ENCODE data around the gene MTR.
A peak's percentile ranks its signal among the peaks of the same experiment; 100 is the strongest.

MTR gene

DNA sequence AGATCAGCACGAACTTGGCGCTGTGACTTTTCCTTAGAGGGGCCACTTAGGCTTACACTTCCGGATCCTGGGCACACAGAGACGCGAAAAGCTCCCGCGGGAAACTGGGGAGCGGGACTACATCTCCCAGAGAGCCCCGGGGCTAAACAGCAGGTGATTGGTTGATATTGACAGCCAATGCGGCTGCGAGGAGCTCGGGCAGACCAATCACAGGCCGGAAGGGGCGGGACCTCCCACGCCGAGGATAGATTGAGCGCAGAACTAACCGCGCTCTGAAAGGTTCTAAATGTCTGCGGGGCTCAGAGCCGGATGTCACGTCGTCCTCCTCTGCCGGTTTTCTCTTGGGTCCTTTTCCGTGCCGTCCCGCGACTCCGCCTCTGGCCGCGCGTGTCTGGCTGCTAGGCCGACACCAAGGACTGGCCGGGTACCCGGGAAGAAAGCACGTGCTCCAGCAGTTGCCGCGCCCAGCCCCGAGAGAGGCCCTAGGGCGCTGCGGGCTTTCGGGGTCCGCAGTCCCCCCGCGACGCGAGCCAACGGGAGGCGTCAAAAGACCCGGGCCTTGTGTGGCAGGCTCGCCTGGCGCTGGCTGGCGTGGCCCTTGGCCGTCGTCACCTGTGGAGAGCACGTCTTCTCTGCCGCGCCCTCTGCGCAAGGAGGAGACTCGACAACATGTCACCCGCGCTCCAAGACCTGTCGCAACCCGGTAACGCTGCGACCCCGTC lies at the start of gene MTR:
Gene MTR, plus strand, starts transcription at position 258 of the 722 bp plus-strand sequence. Its CDS starts 412 bp downstream, at position 670.
- DNase-seq = peak; percentile 100

DNA sequence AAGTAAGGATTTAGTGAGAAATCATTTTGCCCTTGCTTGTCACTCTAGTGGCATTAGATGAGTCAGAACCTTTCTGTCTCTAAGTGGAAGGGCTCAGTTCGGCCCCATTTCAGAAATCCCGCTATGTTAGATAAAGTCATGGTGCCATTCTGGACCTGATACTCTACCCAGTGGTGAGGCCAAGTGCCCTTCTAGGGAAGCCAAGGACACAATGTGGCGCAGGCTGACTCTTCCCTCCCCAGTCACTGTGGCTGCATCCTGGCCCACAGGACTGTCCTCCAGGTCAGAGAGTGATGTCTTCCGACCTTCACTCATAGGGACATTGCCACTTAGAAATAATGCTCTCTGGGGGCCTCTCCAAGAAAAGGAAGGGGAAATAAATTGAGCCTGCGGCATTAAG lies 48.3 kb upstream of the MTR start:
- no peak for DNase-seq

DNA sequence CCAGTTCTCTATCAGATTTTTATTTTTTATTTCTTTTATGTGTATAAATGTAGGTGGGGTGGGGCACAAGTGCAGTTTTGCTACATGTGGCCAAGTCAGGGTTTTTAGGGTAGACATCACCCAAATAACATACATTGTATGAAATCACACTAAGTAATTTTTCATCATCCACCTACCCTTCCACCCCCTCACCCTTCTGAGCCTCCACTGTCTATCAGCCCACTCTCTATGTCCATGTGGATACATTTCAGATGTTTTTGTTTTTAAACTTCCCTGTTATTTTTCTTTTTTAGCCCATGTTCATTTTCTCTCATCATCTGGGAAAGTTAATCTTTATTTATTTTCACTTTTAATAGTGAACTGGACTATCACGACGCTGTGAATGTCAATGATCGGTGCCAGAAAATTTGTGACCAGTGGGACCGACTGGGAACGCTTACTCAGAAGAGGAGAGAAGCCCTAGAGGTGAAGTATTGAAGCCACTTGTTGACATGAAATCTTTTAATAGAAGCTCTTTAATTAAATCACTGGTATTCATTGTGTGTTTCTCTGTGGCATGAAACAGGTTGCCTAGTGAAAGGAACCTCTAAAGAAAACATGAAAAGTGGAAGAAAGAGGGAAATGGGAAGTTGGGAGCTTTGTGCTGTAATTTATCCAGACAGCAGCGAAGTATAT lies 47.6 kb upstream of the MTR start:
- DNase-seq = no peak

DNA sequence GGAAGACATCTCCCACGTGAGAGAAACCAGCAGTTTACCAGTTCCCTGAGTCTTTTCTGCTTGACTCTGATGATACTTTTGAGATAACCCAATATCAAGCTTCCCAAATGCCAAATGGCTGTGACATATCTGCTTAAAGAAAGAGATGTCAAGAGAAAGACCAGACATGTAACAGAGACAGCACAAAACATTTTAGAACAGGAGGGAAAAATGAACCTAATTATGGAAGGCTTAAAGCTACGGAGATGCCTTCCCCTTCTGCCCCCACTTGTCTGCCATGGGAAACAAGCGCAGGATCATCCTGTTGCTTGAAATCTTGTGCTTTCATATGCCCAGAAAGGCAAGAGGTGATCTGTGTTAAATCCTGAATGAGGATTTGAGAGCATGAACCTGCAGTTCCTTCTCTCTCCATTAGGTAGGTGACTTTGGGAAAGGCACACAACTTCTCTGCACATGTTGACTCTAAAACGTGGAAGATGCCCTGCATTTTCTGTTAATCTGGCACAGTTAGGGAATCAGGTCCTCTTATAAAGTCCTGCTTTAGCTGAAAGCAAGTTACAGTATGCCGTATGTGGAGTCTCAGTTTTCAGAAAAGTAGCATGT lies 46.7 kb upstream of the MTR start:
- no peak for DNase-seq

DNA sequence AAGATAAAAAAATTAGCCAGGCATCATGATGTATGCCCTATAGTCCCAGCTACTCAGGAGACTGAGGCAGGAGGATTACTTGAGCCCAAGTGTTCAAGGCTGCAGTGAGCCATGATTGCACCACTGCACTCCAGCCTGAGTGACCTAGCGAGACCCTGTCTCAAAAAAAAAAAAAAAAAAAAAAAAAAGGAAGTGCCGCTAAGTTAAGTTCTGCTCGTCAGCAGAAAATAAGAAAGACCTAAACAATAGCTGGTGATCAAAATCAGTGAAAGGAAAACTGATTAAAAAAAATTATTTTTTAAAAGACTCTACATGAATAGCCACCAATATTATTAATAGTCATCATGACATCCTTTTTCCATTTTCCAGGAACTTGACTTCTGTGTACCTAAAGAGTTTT lies 44.2 kb upstream of the MTR start:
- no peak for DNase-seq

DNA sequence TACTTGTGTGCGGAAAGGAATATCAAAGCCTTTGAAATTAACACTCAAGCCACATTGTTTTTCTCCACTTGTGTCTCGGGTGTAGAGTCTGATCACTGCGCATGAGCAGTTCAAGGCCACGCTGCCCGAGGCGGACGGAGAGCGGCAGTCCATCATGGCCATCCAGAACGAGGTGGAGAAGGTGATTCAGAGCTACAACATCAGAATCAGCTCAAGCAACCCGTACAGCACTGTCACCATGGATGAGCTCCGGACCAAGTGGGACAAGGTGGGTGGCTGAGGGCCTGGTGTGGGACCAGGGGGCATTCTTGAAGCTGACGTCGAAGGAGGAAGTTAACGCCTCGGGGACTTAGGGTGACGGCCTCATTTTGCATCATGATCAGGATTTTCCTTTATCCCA lies 43.7 kb upstream of the MTR start:
- DNase-seq = no peak

DNA sequence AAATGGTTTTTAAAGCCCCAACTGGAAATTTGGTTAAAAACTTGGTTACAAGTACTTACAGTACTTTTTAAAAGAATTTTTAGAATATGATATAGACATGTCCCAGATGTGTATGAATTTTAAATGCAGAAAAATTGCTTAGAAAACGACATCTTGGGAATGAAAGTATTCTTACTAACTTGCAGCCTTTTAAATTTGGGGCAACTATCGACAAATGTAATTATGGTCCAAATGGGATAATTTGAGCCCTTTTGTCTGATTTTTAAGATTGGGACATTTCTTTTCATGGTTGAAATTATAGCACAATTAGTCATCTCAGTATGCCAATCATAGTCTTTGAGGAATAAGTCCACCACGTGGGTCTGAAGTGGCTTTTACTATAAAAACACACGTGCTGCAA lies 43.2 kb upstream of the MTR start:
- no peak for DNase-seq

DNA sequence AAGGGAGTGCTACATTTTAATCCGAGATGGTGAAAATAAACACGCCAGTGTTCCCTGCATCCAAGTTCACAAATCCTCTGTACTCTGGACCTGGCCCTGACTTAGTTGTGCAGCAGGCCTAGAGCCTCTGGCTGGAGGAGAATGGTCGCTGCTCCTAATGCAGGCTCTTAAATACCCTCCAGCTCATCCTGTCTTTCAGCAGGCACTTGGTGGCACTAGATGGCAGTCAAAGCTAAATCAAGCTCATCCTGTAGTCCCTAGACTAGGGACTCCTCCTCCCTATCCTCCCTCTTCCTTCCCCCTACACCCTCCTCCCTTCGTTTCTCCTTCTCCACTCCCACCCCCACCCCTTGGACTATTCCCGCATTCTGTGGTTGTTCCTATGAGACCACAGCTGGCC lies 41.6 kb upstream of the MTR start:
- peak; percentile 50 for DNase-seq

DNA sequence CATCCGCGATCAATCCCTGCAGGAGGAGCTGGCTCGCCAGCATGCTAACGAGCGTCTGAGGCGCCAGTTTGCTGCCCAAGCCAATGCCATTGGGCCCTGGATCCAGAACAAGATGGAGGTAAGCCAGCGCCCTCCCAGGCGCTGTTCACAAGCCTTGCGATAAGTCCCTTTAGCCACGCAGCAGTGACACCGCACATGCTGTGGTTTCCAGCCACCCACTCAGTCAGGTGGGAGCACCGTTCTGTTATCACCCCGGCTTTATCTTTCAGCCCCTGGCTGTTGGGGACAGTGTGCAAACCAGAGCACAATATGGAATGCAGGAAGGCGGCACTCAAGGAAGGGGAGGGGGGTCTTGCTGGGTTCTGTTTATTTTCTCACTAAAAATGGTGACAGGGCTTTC lies 41.1 kb upstream of the MTR start:
- DNase-seq = no peak

DNA sequence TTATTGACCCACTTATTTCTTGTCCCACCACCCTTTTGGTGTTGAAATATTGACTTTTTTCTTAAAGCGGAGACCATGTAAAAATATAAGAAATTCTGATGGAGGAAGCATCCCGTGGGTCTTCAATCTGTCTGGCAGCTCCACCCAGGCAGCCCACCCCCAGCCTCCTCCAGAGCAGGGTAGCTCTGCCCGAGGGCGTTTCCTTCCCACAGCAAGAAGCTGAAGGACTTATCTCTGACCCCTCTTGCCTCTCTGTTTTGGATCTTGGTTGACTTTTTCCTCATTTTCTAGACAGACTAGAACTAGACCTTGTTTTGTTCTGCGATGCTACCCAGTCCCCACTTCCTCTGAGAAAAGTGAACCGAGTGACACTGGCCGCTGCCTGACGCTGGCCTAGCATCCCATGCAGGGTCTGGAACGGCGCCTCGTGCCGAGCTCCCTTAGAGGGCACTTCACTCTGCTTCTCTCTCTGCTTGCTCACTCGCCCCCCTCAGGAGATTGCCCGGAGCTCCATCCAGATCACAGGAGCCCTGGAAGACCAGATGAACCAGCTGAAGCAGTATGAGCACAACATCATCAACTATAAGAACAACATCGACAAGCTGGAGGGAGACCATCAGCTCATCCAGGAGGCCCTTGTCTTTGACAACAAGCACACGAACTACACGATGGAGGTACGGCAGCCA lies 40.4 kb upstream of the MTR start:
- no peak for DNase-seq

DNA sequence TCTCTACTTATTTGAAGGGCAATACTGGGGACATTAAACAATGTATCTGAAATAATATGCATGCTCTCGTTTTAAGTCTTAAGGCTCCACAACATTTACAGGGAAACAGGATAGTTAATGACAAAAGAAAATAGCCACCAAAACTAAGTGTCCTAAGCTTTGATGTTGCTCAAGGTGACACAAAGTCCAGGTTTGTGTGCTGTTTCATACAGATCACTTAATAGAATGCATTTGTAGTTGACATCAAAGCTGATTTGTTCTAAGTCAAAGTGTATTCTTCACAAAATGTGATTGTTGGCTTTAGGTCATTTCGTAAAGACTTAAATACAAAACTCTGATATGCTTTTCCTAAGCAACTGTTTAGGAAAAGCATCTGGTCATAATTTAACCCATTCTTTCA lies 37.5 kb upstream of the MTR start:
- DNase-seq = no peak

DNA sequence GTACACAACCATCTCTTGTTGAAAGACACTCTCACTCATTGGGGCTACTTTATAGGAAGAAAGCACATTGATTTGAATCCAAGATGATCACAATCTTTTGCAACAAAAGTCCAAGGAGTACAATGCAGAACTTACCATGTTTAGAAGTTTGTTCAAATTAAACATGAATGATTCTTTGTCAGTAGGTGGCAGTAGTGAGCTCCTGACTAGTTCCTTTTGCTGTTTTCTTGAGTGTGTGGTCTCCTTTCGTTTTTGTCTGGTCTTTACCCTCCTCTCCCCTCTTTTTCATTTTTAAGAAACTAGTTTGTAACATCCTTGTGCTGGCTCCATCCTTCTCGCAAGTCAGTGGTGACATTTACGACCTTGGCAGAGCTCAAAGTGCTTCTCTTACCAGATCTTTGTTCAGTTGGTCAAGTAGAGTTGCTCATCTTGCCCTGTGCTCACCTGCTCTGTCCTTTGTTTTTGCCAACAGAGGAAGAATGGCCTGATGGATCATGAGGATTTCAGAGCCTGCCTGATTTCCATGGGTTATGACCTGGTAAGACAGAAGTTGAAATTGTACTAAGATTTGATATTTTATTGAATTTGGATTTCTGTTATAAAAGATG lies 35.7 kb upstream of the MTR start:
- DNase-seq = peak; percentile 86

DNA sequence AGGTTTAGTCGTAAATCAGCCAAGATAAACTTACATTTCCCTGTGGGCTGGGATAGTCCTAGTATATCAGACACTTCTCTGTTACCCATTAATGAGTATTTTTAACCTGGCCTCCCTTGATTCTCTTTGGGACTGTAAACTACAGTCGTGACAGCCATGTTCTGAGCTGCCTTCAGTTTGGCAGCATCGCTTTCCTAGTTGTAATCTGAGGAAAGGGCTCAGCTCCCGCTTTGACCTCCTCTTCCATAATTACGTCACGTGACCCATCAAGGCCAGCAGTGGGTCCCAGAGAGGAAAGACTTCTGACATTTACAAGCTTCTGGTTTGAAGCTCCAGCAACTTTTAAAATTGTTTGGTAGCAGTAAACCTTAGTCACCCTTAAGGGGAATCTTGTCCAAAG lies 34.6 kb upstream of the MTR start:
- no peak for DNase-seq

DNA sequence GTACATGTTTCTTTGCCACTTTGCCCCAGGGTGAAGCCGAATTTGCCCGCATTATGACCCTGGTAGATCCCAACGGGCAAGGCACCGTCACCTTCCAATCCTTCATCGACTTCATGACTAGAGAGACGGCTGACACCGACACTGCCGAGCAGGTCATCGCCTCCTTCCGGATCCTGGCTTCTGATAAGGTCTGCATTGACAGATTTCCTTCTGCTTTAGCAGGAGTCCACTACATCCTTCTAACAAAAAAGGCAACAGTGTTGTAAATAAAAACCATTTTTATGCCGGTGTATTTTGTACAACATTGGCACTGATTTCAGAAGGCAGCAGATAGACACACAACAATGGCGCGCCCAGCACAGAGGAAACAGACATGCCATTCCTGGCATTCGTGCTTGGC lies 34.1 kb upstream of the MTR start:
- DNase-seq = no peak

DNA sequence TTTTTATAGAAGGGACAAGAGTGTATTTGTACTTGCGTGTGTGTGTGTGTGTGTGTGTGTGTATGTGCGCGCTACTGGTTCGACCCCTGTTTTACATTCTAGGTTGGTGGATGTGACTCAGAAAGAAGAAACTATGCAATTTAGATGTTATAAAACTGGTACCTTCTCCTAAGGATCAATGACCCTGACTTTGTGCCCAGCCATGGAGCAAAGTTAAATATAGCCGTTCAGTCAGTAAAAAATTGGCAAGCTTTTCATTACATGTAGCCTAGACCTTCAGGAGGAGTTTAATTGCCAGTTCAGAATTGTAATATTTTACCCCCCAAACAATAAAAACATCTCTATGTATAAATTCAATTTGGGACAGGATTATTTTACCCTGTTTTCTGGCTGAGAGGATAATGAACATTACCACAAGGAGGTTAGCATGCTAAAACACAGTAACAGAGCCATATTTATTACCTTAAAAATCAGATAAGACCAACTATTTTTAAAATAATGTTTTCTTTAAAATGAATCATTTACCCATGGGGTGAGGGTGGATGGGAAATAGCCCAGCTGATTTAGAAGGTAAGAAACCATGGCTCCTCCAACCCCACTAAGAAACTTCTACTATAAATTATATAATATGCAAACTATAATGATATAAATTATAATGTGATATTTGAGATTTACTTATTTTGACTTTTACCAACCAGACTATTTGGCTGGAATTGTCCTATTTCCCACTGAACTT lies 33.5 kb upstream of the MTR start:
- no peak for DNase-seq

DNA sequence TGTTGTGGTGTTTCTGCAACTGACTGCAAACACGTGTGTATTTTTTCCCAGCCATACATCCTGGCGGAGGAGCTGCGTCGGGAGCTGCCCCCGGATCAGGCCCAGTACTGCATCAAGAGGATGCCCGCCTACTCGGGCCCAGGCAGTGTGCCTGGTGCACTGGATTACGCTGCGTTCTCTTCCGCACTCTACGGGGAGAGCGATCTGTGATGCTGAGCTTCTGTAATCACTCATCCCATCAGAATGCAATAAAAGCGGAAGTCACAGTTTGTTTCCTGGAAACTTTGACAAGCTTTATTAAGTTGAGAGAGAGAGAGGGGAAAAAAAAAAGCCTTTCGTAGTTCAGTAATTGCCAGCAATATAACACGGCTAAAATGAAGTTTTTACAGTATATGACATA lies 32.7 kb upstream of the MTR start:
- no peak for DNase-seq

DNA sequence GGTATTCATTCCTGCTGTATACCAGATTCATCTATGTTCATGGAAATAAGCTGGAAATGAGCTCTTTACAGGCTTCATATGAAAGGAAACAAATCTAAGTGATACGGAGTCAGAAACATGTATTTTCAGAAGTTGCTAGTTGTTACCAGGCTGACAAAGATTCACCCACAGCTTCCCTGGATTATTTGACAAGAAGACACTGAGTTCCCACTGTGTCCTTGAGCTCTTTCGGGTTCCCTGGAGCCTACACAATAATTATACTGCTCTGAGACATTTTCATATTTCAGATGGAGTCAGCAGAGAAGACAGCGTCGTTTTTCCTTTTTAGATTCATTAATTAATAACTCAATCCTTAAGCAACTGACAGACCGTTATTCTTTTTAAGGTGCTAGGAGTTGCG lies 29.3 kb upstream of the MTR start:
- no peak for DNase-seq

DNA sequence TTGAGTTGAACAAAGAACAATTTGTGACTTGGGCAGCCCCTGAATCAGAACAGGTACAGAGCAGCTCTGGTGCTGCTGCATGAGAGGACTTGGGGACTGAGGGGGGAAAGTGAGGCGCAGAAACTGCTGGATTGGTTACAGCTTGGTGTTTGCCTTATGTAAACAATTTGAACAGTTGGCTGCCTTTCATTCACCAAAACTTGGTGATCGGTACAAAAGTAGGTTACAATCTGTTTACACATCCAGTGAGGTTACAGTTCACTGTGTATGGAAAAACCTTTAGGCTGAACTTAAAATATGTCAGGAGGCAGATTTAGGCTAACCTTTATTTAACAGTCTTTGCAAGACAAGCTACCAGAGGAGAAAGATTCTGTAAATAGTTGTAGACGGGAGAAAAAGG lies 28.6 kb upstream of the MTR start:
- no peak for DNase-seq

DNA sequence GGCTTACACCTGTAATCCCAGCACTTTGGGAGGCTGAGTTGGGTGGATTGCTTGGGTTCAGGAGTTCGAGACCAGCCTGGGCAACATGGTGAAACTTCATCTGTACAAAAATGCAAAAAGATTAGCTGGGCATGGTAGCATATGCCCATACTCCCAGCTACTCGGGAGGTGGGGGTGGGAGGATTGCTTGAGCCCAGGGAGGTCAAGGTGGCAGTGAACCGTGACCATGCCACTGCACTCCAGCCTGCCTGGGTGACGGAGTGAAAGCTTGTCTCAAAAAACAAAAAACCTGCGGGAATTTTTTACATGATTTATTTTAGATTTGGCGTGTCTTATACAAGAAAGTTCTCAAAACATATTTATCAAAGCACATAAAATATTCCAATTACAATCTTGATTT lies 27.8 kb upstream of the MTR start:
- DNase-seq = no peak

DNA sequence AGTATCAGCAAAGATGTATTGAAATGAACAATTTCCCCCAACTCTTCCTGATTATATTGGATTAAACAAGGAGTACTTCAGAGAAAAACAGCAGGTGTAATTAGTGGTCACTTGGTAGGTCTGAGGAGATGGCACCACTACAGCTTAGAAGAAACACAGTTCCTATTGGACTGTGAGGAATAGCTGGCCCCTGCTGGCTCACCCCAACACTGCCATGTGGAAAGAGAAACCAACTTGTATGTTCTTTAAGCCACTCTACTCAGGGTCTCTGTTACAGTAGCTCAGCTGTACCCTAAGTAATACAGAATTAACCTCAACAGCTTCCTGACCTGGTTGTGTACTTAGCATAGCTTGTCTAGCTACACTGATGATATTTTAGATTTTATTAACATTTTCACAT lies 26.5 kb upstream of the MTR start:
- DNase-seq = peak; percentile 45

DNA sequence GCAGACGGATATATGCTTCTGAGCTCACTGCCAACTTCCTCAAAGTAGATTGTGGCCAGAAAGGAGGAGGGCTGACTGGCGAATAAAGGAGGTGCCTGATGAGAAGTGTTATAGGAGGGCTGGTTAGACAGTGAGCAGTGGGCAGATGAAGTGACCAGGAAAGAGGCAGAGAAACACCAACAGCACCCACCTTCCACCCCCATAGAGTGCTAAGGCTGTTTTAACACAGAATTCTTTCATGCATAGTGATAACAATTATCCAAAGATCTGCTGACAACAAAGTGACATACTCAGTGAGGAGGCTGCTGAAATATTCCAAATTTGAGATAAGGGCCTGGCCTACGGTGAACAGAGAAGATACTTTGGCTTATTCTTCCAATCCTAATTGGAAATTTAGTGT lies 21.2 kb upstream of the MTR start:
- DNase-seq = peak; percentile 27

DNA sequence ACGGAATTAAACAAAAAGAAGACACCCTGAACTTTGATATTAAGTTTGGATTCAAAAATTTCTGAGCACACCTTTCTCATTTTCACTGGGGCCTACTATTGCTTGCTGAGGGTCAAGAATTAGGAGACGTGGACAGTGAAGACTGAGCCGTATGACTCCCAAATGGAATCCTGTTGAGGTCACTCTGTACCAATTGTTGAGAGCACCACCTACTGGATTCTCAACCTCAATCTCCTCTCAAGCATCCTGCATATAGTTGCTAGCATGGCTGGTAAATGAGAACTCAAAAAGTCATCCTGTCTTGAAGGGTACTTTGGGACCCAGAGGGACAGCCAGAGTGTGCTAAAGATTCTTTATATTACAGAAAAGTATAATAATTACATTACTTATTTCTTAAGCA lies 20.2 kb upstream of the MTR start:
- DNase-seq = peak; percentile 17

DNA sequence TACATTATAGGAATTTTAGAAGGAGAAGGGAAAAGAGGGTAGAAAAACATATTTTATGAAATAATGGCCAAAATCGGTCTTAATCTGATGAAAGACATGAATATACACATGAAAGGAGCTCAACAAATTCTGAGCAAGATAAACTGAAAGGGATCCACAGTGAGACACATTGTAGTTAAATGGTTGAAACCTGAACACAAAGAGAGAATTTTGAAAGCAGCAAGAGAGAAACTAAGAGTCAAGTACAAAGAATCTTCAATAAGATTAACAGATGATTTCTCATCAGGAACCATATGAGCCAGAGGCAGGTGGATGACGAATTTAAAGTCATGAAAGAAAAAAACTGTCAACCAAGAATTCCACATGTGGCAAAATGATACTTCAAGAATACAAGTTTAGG lies 15.8 kb upstream of the MTR start:
- no peak for DNase-seq
